Measurements from ENCODE around the gene CYB5R4. TPM values are rescaled to one million over a fixed set of nuclear protein-coding genes. Genes with fewer than 3 reads are reported as not detected.

CYB5R4 gene
- total and polyA plus RNA-seq, 2 experiments from 2014 or later = 5.2 to 14.5 TPM

- Histone ChIP-seq H3K4me1 (ENCODE audit: low read depth) (no peaks in the 10 kb centered on the region), H3K9me3 (ENCODE audit: low read depth) (no peaks in the 10 kb centered on the region), H3K27ac (no peak overlapping the region), H3K4me3 (no peak overlapping the region), H3K27me3 (no peaks in the 10 kb centered on the region), H3K36me3 (no peaks in the 10 kb centered on the region)
- TF ChIP-seq, protein P1, sequence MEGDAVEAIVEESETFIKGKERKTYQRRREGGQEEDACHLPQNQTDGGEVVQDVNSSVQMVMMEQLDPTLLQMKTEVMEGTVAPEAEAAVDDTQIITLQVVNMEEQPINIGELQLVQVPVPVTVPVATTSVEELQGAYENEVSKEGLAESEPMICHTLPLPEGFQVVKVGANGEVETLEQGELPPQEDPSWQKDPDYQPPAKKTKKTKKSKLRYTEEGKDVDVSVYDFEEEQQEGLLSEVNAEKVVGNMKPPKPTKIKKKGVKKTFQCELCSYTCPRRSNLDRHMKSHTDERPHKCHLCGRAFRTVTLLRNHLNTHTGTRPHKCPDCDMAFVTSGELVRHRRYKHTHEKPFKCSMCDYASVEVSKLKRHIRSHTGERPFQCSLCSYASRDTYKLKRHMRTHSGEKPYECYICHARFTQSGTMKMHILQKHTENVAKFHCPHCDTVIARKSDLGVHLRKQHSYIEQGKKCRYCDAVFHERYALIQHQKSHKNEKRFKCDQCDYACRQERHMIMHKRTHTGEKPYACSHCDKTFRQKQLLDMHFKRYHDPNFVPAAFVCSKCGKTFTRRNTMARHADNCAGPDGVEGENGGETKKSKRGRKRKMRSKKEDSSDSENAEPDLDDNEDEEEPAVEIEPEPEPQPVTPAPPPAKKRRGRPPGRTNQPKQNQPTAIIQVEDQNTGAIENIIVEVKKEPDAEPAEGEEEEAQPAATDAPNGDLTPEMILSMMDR (IDR thresholded peaks at IDR 0.05; ENCODE audit: low read depth, low read length) = no peak
- no peak for DNase-seq (ENCODE audit: low read depth in 1 of 2, low spot score in 1 of 2)
These were observed 138.6 kb downstream of the CYB5R4 start for GRCh38 chr6:83998021-83998584.

- no peak for DNase-seq (ENCODE audit: low read depth in 1 of 2, low spot score in 1 of 2)
- TF ChIP-seq, protein P1 (IDR thresholded peaks at IDR 0.05; ENCODE audit: low read depth, low read length) = no peak
- Histone ChIP-seq H3K36me3 (no peaks in the 10 kb centered on the region), H3K4me3 (no peak overlapping the region), H3K4me1 (ENCODE audit: low read depth) (no peaks in the 10 kb centered on the region), H3K27ac (no peak overlapping the region), H3K27me3 (no peaks in the 10 kb centered on the region), H3K9me3 (ENCODE audit: low read depth) (no peaks in the 10 kb centered on the region)
These were observed 141.6 kb downstream of the CYB5R4 start for GRCh38 chr6:84001119-84001518.

- no peak for DNase-seq (ENCODE audit: low read depth in 1 of 2, low spot score in 1 of 2)
- Histone ChIP-seq H3K4me3 (no peak overlapping the region), H3K9me3 (ENCODE audit: low read depth) (no peaks in the 10 kb centered on the region), H3K27me3 (no peaks in the 10 kb centered on the region), H3K4me1 (ENCODE audit: low read depth) (no peaks in the 10 kb centered on the region), H3K36me3 (no peaks in the 10 kb centered on the region), H3K27ac (no peak overlapping the region)
- TF ChIP-seq, protein P1 (IDR thresholded peaks at IDR 0.05; ENCODE audit: low read depth, low read length) = no peak
These were observed 142.7 kb downstream of the CYB5R4 start for GRCh38 chr6:84002226-84002625.

DNA sequence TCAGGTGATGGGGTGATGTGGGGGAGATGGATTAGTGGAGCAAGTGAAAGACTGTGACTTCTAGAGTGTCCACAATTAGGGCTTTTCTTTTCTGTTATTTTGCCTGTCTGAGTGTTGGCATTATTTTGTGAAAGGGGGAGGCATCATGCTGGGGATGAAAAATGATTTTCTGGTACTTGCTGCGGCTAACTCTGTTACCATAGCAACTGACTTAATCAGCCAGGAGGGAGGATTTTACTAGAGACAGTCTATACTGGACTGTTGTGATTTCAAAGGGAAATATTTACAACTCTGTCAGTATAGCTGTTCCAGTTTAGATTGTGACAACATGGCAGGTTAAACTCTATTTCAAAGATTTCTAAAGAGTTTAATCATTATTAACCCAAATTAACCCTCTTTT lies 143.6 kb downstream of the CYB5R4 start:
- Histone ChIP-seq H3K4me3 (no peak overlapping the region), H3K27ac (no peak overlapping the region), H3K4me1 (ENCODE audit: low read depth) (no peaks in the 10 kb centered on the region), H3K36me3 (no peaks in the 10 kb centered on the region), H3K9me3 (ENCODE audit: low read depth) (no peaks in the 10 kb centered on the region), H3K27me3 (no peaks in the 10 kb centered on the region)
- TF ChIP-seq, protein P1 (IDR thresholded peaks at IDR 0.05; ENCODE audit: low read depth, low read length) = no peak
- DNase-seq (ENCODE audit: low read depth in 1 of 2, low spot score in 1 of 2) = no peak

GRCh38 chr6:84003654-84004053 lies 144.2 kb downstream of the CYB5R4 start:
- DNase-seq (ENCODE audit: low read depth in 1 of 2, low spot score in 1 of 2) = no peak
- H3K4me1 ChIP-seq (ENCODE audit: low read depth) = no peaks in the 10 kb centered on the region
- TF ChIP-seq, protein P1 (IDR thresholded peaks at IDR 0.05; ENCODE audit: low read depth, low read length) = no peak
- no peaks in the 10 kb centered on the region for H3K27me3 ChIP-seq
- H3K4me3 ChIP-seq = no peak overlapping the region
- H3K27ac ChIP-seq = no peak overlapping the region
- H3K36me3 ChIP-seq = no peaks in the 10 kb centered on the region
- H3K9me3 ChIP-seq (ENCODE audit: low read depth) = no peaks in the 10 kb centered on the region

Measured in cardiac muscle cell (in vitro differentiated cells and primary cell).